GM18951 (cell line): Measurements from ENCODE around the gene ASCC3.

ENCODE experiments used
- POLR2A ChIP-seq: IDR thresholded peaks from 4 replicates; pipeline ENCODE4 v1.6.1; 2011; ENCODE audit warnings: mild to moderate bottlenecking; ENCODE audit not compliant: insufficient read length, insufficient read depth; ENCODE audit errors: extremely low read depth
- in situ Hi-C: fragments of 300-500 bp; cut with MboI; formaldehyde crosslinking; loops from one replicate; pipeline ENCODE4 v1.12.0; 2022; ENCODE audit warnings: low sequenced_read_pairs, mixed read lengths, inconsistent platforms; ENCODE audit not compliant: unreplicated experiment

ASCC3 gene

GRCh38 chr6:100577425-100577824, 303.7 kb downstream of the ASCC3 start:
- no peak for TF ChIP-seq POLR2A
- in situ Hi-C loops, result no loop called here

- no peak for TF ChIP-seq POLR2A
- in situ Hi-C loops, result no loop called here
Measured at GRCh38 chr6:100575921-100576320, 305.2 kb downstream of the ASCC3 start.

GRCh38 chr6:100574836-100575235, 306.3 kb downstream of the ASCC3 start:
- in situ Hi-C loops, result no loop called here
- no peak for TF ChIP-seq POLR2A

- TF ChIP-seq POLR2A, result no peak
- in situ Hi-C loops, result no loop called here
Measured at GRCh38 chr6:100573166-100573565, 308.0 kb downstream of the ASCC3 start.

- in situ Hi-C loops, result no loop called here
Measured at GRCh38 chr6:100568255-100568654, 312.9 kb downstream of the ASCC3 start.

GRCh38 chr6:100566563-100566962, 314.6 kb downstream of the ASCC3 start:
- TF ChIP-seq POLR2A, result no peak
- in situ Hi-C loops, result no loop called here

More at GRCh38 chr6:100568255-100568654, 312.9 kb downstream of the ASCC3 start:
- no peak for TF ChIP-seq POLR2A

- in situ Hi-C loops, result no loop called here
Measured at GRCh38 chr6:100565439-100566104, 315.6 kb downstream of the ASCC3 start.

GRCh38 chr6:100559859-100560258, 321.3 kb downstream of the ASCC3 start:
- TF ChIP-seq POLR2A, result no peak
- in situ Hi-C loops, result no loop called here

More at GRCh38 chr6:100565439-100566104, 315.6 kb downstream of the ASCC3 start:
- TF ChIP-seq POLR2A, result no peak

- in situ Hi-C loops, result no loop called here
- TF ChIP-seq POLR2A, result no peak
Measured at GRCh38 chr6:100554228-100554627, 326.9 kb downstream of the ASCC3 start.

- no peak for TF ChIP-seq POLR2A
- in situ Hi-C loops, result no loop called here
Measured at GRCh38 chr6:100553243-100553642, 327.9 kb downstream of the ASCC3 start.

- in situ Hi-C loops, result no loop called here
- no peak for TF ChIP-seq POLR2A
Measured at GRCh38 chr6:100549406-100550167, 331.5 kb downstream of the ASCC3 start.

GRCh38 chr6:100538086-100538485, 343.0 kb downstream of the ASCC3 start:
- TF ChIP-seq POLR2A, result no peak
- in situ Hi-C loops, result no loop called here

GRCh38 chr6:100518588-100518987, 362.5 kb downstream of the ASCC3 start:
- in situ Hi-C loops, result no loop called here
- no peak for TF ChIP-seq POLR2A

GRCh38 chr6:100517633-100518032, 363.5 kb downstream of the ASCC3 start:
- in situ Hi-C loops, result no loop called here
- TF ChIP-seq POLR2A, result no peak
